RPMI7951 (cell line): ENCODE data around the gene CDK10. TPM values are rescaled to one million over a fixed set of nuclear protein-coding genes. Genes with fewer than 3 reads are reported as not detected.

Experiments
- DNase-seq: peaks from one replicate; pipeline ENCODE4 v3.0.0-alpha.2; 2012; ENCODE audit warnings: low read depth
- total RNA-seq: library from RNA; depleted of rRNA; stranded (reverse); fragments of >200 nt; shearing (Covaris generic); gene quantifications from 2 replicates; pipeline ENCODE4 v1.2.3, GENCODE V29; 2014

CDK10 gene
- total RNA-seq, 1 experiment from 2014 or later = 24.5 TPM

GRCh38 chr16:89711601-89712273 is 25.2 kb downstream of the CDK10 start:
- DNase-seq = peak; percentile 40

DNA sequence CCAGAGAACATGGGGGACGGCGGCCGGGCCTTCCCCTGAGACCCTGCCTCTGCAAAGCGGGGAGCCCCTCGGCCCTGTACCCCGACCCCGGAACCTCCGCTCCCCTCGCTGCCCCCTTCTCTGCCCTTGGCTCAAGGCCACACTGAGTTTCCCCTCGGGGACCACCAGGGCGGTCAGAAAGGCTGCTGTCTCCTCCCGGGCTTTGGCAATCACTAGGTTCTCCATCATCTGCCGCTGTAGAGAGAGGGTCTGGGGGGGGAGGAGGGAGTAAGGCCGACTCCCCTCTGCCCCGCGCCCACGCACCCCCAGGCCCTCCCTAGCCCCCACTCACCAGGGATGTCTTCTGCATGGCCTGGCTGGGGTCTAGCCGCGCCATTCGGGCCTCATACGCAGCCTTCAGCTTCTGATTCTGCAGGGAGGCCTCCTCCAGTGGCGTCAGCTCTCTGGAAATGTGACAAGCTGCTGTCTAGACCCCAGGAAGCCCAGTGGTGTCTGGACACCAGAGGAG is 25.8 kb downstream of the CDK10 start:
- DNase-seq = no peak

GRCh38 chr16:89716493-89716892 is 30.0 kb downstream of the CDK10 start:
- DNase-seq = no peak

- DNase-seq = no peak
Measured at GRCh38 chr16:89716916-89717687, 30.6 kb downstream of the CDK10 start.

DNA sequence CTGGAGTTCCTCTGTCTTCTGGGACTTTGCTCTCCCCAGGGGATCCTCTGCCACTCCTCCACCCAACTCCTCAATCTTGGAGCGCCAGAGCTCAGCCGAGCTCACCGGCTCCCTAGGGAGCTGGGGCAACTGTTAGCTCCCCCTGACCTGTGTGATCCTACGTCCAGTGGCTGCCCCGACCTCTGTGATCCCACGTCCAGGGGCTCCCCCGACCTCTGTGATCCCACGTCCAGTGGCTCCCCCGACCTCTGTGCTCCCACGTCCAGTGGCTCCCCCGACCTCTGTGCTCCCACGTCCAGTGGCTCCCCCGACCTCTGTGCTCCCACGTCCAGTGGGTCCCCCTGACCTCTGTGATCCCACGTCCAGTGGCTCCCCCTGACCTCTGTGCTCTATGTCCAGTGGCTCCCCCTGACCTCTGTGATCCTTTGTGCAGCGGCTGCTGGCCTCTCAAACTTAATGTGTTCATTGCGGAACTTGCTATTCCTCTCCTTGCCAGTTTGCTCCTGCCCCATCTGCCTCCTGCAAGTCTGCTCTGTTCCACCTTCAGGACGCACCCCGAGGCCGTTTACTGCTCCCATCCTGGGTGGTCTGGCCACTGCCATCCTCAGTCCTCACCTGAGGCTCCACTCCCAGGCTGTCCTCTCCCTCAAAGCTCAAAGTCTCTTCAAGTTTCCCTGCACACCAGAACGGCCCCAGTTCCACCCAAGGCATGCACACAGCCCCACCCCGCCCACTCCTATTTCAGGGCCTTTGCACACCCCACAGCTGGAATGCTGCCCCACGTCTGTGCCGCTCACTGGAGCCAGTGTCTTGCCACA is 31.4 kb downstream of the CDK10 start:
- no peak for DNase-seq

GRCh38 chr16:89720551-89720812 is 34.0 kb downstream of the CDK10 start:
- peak; percentile 25 for DNase-seq

GRCh38 chr16:89720813-89721545 is 34.5 kb downstream of the CDK10 start, which contains the start of the genes VPS9D1 and ZNF276:
TSS of gene VPS9D1 (minus strand) at chr16:89720898. CDS start at chr16:89720861, 37 bp downstream.
TSS of gene ZNF276 (plus strand) at chr16:89721537. CDS start at chr16:89721641, 104 bp downstream.
- peak; percentile 69 for DNase-seq

GRCh38 chr16:89721546-89722391 is 35.3 kb downstream of the CDK10 start:
- DNase-seq = peak; percentile 78

GRCh38 chr16:89722392-89723278 is 36.1 kb downstream of the CDK10 start:
- DNase-seq = peak; percentile 76

GRCh38 chr16:89723279-89724250 is 37.1 kb downstream of the CDK10 start:
- peak; percentile 37 for DNase-seq

DNA sequence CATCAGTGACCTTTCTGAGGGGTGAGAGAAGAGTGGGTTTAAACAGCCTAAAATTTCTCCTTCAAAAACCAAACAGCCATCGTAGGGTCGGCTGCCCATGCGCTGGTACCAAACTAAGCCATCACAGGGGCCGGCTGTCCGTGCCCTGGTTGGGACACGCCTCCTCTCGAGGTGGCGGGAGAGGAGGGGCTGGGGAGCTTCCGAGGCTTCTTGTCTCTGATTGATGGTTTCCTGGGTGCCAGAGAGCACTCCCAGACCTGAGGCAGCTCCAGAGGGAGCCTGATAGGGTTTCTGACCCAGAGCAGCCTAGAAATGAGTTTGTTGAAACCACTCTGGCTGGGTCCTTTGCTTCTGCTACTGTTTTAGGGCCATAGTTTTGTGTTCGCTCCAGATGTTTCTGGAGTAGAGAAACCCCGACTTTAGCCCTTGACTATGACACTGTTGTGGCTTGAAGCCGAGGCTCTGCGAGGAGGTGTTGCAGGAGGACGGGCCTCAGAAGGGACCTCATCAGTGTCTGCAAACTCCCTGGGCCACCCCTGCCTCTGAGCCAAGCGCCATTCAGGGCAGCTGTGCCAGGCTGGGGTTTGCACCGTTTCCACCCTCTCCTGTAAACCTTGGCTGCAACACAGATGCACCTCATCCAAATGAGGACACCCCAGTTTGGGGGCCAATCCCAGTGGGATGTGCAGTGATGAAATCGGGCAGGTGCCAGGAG is 41.1 kb downstream of the CDK10 start:
- DNase-seq = no peak

- DNase-seq = no peak
Measured at GRCh38 chr16:89729293-89729692, 42.8 kb downstream of the CDK10 start.

DNA sequence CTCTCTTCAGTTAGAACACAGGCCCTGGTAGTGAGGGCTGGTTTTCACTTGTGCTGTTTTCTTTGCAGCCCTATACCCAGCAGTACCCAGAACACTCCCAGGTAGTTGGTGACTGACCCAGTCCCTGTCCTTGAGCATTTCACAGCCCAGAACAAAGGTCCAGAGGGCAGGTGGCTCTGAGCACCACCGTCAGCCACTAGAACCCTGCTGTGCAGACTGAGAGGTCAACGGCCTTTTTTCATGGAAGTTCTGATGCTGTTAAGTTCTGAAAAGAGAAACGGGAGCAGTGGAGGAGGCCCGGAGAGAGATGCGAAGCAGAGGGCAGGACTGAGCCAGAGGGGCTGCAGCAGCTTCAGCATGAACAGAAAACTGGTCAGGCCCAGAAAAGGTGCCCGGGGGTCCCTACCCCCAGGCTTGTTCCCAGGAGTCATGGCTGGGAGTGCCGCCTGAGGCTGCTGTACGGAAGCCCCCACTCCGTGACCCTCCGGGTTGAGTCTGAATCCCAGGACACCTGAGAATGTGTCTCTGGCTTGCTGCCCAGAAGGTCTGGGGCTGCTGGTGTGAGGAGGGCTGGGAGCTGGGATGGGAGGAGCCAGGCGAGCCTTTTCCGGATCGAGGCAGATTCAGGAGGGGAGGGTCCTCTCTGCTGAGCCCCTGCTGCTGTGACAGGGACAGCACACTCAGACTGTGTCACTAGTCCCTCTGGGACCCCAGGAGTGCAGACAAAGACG is 43.5 kb downstream of the CDK10 start:
- DNase-seq = no peak

DNA sequence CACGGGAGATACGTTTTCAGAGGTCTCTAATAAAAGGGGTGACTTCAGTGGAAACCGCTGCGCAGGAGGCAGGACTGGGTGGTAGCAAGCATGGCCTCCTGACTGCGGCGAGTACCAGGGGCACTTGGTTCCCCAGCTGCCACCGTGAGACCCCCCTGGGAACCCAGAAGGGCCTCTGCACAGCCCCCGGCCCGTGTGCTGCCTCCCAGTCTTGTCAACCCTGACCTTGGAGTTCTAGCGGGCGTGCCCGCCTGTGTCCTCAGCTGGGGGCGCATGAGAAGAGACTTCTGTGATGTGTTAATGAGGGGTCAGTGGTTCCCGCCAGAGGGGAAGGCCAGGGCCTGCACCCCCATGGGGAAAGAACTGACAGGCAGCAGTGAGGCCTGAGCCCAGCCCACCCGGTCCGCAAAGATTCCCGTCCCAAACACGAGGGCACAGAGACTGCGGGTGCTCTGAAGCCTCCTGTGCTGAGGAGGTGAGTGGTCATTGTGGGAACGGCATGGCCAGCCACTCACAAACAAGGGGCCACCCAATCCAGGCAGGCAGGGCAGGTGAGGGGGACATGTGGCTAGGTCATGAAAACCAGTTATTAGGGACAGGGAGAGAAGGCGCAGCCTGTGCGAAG is 44.2 kb downstream of the CDK10 start:
- DNase-seq = no peak

DNA sequence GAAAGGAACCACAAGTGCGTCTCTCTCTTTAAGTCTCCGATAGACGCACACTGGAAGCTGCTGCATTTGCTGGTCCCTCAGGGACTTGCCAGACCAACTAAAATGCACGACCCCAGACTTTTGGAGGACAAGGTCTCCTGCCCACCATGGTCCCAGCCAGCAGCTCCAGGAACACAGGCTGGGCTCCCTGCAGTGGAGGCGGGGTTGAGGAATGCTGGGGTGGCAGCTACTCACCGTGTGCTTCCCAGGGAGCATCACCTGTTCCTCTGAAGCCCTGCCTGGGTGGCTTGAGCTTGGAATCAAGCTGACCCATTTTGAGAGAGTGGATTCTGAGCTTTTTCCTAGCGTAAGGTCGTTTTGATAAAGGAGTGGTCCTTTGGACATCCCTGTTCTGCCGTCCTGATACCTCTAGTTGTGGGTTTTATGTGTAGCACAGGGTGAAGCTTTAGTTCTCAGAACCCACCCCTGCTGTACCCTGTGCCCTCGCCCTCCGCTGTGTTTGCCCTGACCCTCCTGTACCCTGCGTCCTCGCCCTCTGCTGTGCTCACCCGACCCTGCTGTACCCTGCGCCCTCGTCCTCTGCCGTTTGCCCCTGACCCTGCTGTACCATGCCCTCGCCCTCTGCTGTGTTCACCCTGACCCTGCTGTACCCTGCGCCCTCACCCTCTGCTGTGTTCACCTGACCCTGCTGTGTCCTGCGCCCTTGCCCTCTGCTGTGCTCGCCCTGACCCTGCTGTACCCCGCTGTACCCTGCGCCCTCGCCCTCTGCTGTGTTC is 45.8 kb downstream of the CDK10 start:
- no peak for DNase-seq

DNA sequence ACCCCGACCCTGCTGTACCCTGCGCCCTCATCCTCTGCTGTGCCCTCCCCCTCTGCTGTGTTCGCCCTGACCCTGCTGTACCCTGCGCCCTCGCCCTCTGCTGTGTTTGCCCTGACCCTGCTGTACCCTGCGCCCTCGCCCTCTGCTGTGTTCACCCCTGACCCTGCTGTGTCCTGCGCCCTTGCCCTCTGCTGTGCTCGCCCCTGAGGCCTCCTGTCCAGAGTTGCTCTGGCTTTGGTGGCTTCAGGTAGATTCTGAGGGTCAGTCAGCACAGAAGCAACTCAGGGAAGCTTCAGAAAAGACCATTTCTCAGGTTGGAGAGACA is 46.4 kb downstream of the CDK10 start:
- no peak for DNase-seq
